MM.1S (cell line): ENCODE data around the gene ZBTB7B.

Experiments used
- DNase-seq: peaks from one replicate; pipeline ENCODE4 v3.0.0-alpha.2; 2015
- H2AFZ ChIP-seq: fragments of 300-600 bp; sonication (generic); 2 replicates; pipeline ENCODE4 v1.6.0; 2016; ENCODE audit warnings: antibody characterized with exemption, low read length
- H3F3A ChIP-seq: fragments of 300-600 bp; sonication (generic); 2 replicates; pipeline ENCODE4 v1.6.1; 2016; ENCODE audit warnings: mild to moderate bottlenecking, antibody characterized with exemption, low read length, moderate library complexity, mixed read lengths; ENCODE audit not compliant: insufficient read depth
- H3K27ac ChIP-seq: fragments of 300-600 bp; sonication (generic); 2 replicates; pipeline ENCODE4 v1.5.1; 2016; ENCODE audit warnings: mild to moderate bottlenecking, low read length
- H3K27me3 ChIP-seq: fragments of 300-600 bp; sonication (generic); replicated peaks from 2 replicates; pipeline ENCODE4 v1.6.0; 2016; ENCODE audit warnings: low read length; ENCODE audit not compliant: insufficient read depth
- H3K36me3 ChIP-seq: fragments of 300-600 bp; sonication (generic); replicated peaks from 2 replicates; pipeline ENCODE4 v1.6.1; 2016; ENCODE audit warnings: mild to moderate bottlenecking, low read length, mixed read lengths; ENCODE audit not compliant: insufficient read depth
- H3K4me1 ChIP-seq: fragments of 300-600 bp; sonication (generic); 2 replicates; pipeline ENCODE4 v1.6.1; 2016; ENCODE audit warnings: low read length, mixed read lengths
- H3K4me2 ChIP-seq: fragments of 300-600 bp; sonication (generic); 2 replicates; pipeline ENCODE4 v1.6.0; 2016; ENCODE audit warnings: low read depth, low read length
- H3K4me3 ChIP-seq: fragments of 300-600 bp; sonication (generic); 2 replicates; pipeline ENCODE4 v1.5.1; 2016; ENCODE audit warnings: low read length, mixed read lengths
- H3K79me2 ChIP-seq: fragments of 300-600 bp; sonication (generic); 2 replicates; pipeline ENCODE4 v1.6.1; 2016; ENCODE audit warnings: mixed run types, low read length, mixed read lengths
- H3K9ac ChIP-seq: fragments of 300-600 bp; sonication (generic); 2 replicates; pipeline ENCODE4 v1.6.1; 2016; ENCODE audit warnings: low read length, mixed read lengths
- H3K9me2 ChIP-seq: fragments of 300-600 bp; sonication (generic); replicated peaks from 2 replicates; pipeline ENCODE4 v1.6.1; 2016; ENCODE audit warnings: mild to moderate bottlenecking, low read length, mixed read lengths; ENCODE audit not compliant: insufficient read depth
- H3K9me3 ChIP-seq: fragments of 300-600 bp; sonication (generic); replicated peaks from 2 replicates; pipeline ENCODE4 v1.6.1; 2016; ENCODE audit warnings: mild to moderate bottlenecking, low read length, mixed read lengths; ENCODE audit not compliant: insufficient read depth
- H4K20me1 ChIP-seq: fragments of 300-600 bp; sonication (generic); 2 replicates; pipeline ENCODE4 v1.6.1; 2016; ENCODE audit warnings: mild to moderate bottlenecking, low read length, moderate library complexity, mixed read lengths; ENCODE audit not compliant: insufficient read depth
- CTCF ChIP-seq: fragments of 300-600 bp; sonication (generic); IDR thresholded peaks from 2 replicates; pipeline ENCODE4 v1.5.1; 2016; ENCODE audit warnings: antibody characterized with exemption, low read length, mixed read lengths
- EZH2 ChIP-seq: fragments of 300-600 bp; sonication (generic); optimal IDR thresholded peaks from 2 replicates; pipeline ENCODE3; 2017; ENCODE audit warnings: low read depth, mild to moderate bottlenecking, antibody characterized with exemption, low read length, mixed read lengths
- EZH2phosphoT487 ChIP-seq: fragments of 300-600 bp; sonication (generic); IDR thresholded peaks from 2 replicates; pipeline ENCODE4 v1.6.1; 2018; ENCODE audit warnings: antibody characterized with exemption, low read length

Gene ZBTB7B

GRCh38 chr1:155029513-155030242 is 27.1 kb downstream of the ZBTB7B start:
- TF ChIP-seq EZH2 (no peak), EZH2phosphoT487 (no peak), CTCF (no peak)
- H3K27ac ChIP-seq: no peak overlapping the region
- no peaks in the 10 kb centered on the region for H3K9me2 ChIP-seq

GRCh38 chr1:155030243-155030795 is 27.7 kb downstream of the ZBTB7B start:
- Histone ChIP-seq H3K4me2 (no peak overlapping the region), H3K4me1 (no peaks in the 10 kb centered on the region), H3K9me3 (no peaks in the 10 kb centered on the region), H3K9me2 (no peaks in the 10 kb centered on the region), H2AFZ (no peak overlapping the region), H3F3A (no peaks in the 10 kb centered on the region), H4K20me1 (no peaks in the 10 kb centered on the region), H3K4me3 (no peak overlapping the region), H3K79me2 (no peaks in the 10 kb centered on the region), H3K36me3 (no peaks in the 10 kb centered on the region), H3K27me3 (0 out of 2 replicates have a peak, but pooled peaks cover 8% of the 10 kb centered on the region), H3K9ac (no peak overlapping the region), H3K27ac (no peak overlapping the region)
- no peak for DNase-seq
- no peak for TF ChIP-seq EZH2phosphoT487
- TF ChIP-seq EZH2: no peak
- TF ChIP-seq CTCF: no peak

More at GRCh38 chr1:155029513-155030242, 27.1 kb downstream of the ZBTB7B start:
- H3K4me2 ChIP-seq: no peak overlapping the region
- no peak for DNase-seq
- no peaks in the 10 kb centered on the region for H3K79me2 ChIP-seq
- no peak overlapping the region for H3K4me3 ChIP-seq
- no peaks in the 10 kb centered on the region for H3K9me3 ChIP-seq
- H3K27me3 ChIP-seq: 0 out of 2 replicates have a peak, but pooled peaks cover 8% of the 10 kb centered on the region
- no peak overlapping the region for H2AFZ ChIP-seq
- H4K20me1 ChIP-seq: no peaks in the 10 kb centered on the region
- no peak overlapping the region for H3K9ac ChIP-seq
- no peaks in the 10 kb centered on the region for H3K36me3 ChIP-seq
- H3F3A ChIP-seq: no peaks in the 10 kb centered on the region
- no peaks in the 10 kb centered on the region for H3K4me1 ChIP-seq

- Histone ChIP-seq H3K9me3 (no peaks in the 10 kb centered on the region), H3K4me1 (no peaks in the 10 kb centered on the region), H4K20me1 (no peaks in the 10 kb centered on the region), H3K9ac (no peak overlapping the region), H2AFZ (no peak overlapping the region), H3K36me3 (no peaks in the 10 kb centered on the region), H3K4me2 (no peak overlapping the region), H3K27me3 (0 out of 2 replicates have a peak, but pooled peaks cover 8% of the 10 kb centered on the region), H3K9me2 (no peaks in the 10 kb centered on the region), H3K27ac (no peak overlapping the region), H3K79me2 (no peaks in the 10 kb centered on the region), H3K4me3 (no peak overlapping the region), H3F3A (no peaks in the 10 kb centered on the region)
- no peak for TF ChIP-seq CTCF
- TF ChIP-seq EZH2: no peak
- TF ChIP-seq EZH2phosphoT487: no peak
- no peak for DNase-seq
Observed at GRCh38 chr1:155030899-155031298, 28.3 kb downstream of the ZBTB7B start.
